Measurements from ENCODE around the gene PRR19.

DNA sequence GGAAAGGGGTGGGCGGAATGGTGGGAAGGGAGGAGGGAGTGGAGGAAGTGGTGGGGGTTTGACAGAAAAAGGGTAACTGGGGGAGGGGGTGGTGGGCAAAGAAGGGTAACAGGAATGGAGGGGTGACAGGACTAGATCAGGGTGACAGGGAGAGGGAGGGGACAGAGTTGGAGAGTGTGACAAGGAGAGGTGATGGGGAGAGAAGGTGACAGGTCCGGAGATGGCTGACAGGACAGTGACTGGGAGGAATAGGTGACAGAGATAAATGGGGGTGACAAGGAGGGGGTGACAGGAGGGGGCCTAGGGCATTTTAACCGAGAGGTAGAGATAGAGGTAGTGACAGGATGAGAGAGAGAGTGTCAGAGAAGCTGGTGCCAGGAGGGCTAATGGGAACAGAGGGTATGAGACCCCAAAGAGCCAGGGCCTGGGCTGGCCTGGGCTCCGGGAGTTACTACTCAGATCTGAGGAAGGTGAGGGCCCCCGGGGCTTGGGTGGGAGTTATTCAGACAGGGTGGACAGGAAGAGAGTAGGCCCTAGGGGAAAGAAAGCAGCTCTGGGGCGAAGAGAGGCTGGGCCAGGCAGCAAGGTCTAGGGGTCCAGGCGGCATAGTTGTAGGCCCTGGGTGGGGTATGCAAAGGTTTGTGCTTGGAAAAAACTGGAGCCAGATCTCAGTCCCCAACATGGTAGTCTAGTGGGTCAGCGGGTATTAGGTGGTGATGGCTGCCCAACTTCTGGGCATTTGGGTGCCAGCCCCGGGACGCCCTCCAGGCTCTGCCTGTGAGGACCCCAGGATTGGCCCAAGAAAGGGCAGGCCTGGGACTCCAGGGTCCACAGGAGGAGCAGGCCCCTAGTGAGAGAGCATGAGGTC lies 32.2 kb upstream of the PRR19 start:
- no peak for TF ChIP-seq CTCF (IDR thresholded peaks at IDR 0.05; ENCODE audit: insufficient read depth, low read depth, low read length)
- no peak for TF ChIP-seq EZH2 (IDR thresholded peaks at IDR 0.05; ENCODE audit: insufficient read depth, low read length)
